GM23248 (cell line): ENCODE results near the gene SUFU. TPM values are rescaled to one million over a fixed set of nuclear protein-coding genes. Genes with fewer than 3 reads are reported as not detected.
"Not testable (repeated sequence)": the region's sequence is repeated elsewhere in the genome, so short reads cannot be mapped to it uniquely, and the experiment has no call there.

Experiments
- DNase-seq: peaks from one replicate; pipeline ENCODE4 v3.0.0-alpha.2; 2015
- H2AFZ ChIP-seq: fragments of 200-600 bp; sonication (generic); 2 replicates; pipeline ENCODE4 v1.6.1; 2016; ENCODE audit warnings: antibody characterized with exemption
- H3F3A ChIP-seq: fragments of 200-600 bp; sonication (generic); 2 replicates; pipeline ENCODE4 v1.6.1; 2016; ENCODE audit warnings: mild to moderate bottlenecking, antibody characterized with exemption, mixed run types; ENCODE audit not compliant: insufficient read depth
- H3K27ac ChIP-seq: fragments of 200-600 bp; sonication (generic); 2 replicates; pipeline ENCODE4 v1.5.1; 2016; ENCODE audit warnings: mild to moderate bottlenecking
- H3K27me3 ChIP-seq: fragments of 200-600 bp; sonication (generic); replicated peaks from 2 replicates; pipeline ENCODE4 v1.6.1; 2016; ENCODE audit warnings: mild to moderate bottlenecking; ENCODE audit not compliant: insufficient read depth
- H3K36me3 ChIP-seq: fragments of 200-600 bp; sonication (generic); 2 replicates; pipeline ENCODE4 v1.6.1; 2016; ENCODE audit warnings: low read depth, mild to moderate bottlenecking
- H3K4me1 ChIP-seq: fragments of 200-600 bp; sonication (generic); 2 replicates; pipeline ENCODE4 v1.6.1; 2016; ENCODE audit warnings: mild to moderate bottlenecking; ENCODE audit not compliant: insufficient read depth
- H3K4me2 ChIP-seq: fragments of 200-600 bp; sonication (generic); one replicate; pipeline ENCODE4 v1.6.1; 2016; ENCODE audit warnings: mild to moderate bottlenecking; ENCODE audit not compliant: unreplicated experiment
- H3K4me3 ChIP-seq: fragments of 200-600 bp; sonication (generic); 2 replicates; pipeline ENCODE4 v1.5.1; 2016; ENCODE audit warnings: mild to moderate bottlenecking
- H3K79me2 ChIP-seq: fragments of 200-600 bp; sonication (generic); 2 replicates; pipeline ENCODE4 v1.6.1; 2016; ENCODE audit warnings: mild to moderate bottlenecking; ENCODE audit not compliant: insufficient read depth
- H3K9ac ChIP-seq: fragments of 200-600 bp; sonication (generic); 2 replicates; pipeline ENCODE4 v1.6.1; 2016; ENCODE audit warnings: mild to moderate bottlenecking
- H3K9me2 ChIP-seq: fragments of 200-600 bp; sonication (generic); 2 replicates; pipeline ENCODE4 v1.6.1; 2016; ENCODE audit warnings: mixed run types, mild to moderate bottlenecking, moderate library complexity; ENCODE audit not compliant: insufficient read depth
- H3K9me3 ChIP-seq: fragments of 200-600 bp; sonication (generic); one replicate; pipeline ENCODE4 v1.6.1; 2017; ENCODE audit warnings: low read depth
- H4K20me1 ChIP-seq: fragments of 200-600 bp; sonication (generic); 2 replicates; pipeline ENCODE4 v1.6.0; 2016; ENCODE audit not compliant: insufficient read depth
- EZH2 ChIP-seq: fragments of 200-600 bp; sonication (generic); IDR thresholded peaks from 2 replicates; pipeline ENCODE4 v1.6.1; 2018; ENCODE audit warnings: antibody characterized with exemption, mild to moderate bottlenecking; ENCODE audit not compliant: insufficient read depth, poor library complexity, severe bottlenecking
- EZH2phosphoT487 ChIP-seq: fragments of 200-600 bp; sonication (generic); IDR thresholded peaks from 2 replicates; pipeline ENCODE4 v1.6.1; 2018; ENCODE audit warnings: antibody characterized with exemption, moderate library complexity, mild to moderate bottlenecking, low read depth; ENCODE audit not compliant: insufficient read depth
- WGBS, 2 experiments: methylation state at CpG; one replicate each; pipeline ENCODE4 v1.1.6; 2015 to 2017; ENCODE audit warnings: low lambda C conversion rate in 2 of 2, low coverage in 1 of 2; ENCODE audit errors: missing lambda C conversion rate in 2 of 2; 5-methylcytosine and 5-hydroxymethylcytosine counted together
- in situ Hi-C: fragments of 300-500 bp; cut with MboI; formaldehyde crosslinking; loops from 2 replicates; pipeline ENCODE4 v1.15.0; 2020
- polyA plus RNA-seq: library from polyadenylated mRNA; unstranded; fragments of >200 nt; fragmentation: Nextera tagmentation; extraction: Ambion mirVana; gene quantifications from 2 replicates; pipeline ENCODE4 v1.2.1, GENCODE V29; 2016
- total RNA-seq: library from RNA; depleted of rRNA; stranded (reverse); fragments of >200 nt; shearing (Covaris generic); gene quantifications from 2 replicates; pipeline ENCODE4 v1.2.3, GENCODE V29; 2014

Gene SUFU
- total and polyA plus RNA-seq, 2 experiments from 2014 or later, result 3.1 to 5.0 TPM

- Histone ChIP-seq H3K9me3 (no peaks in the 10 kb centered on the region), H3K27me3 (no peaks in the 10 kb centered on the region), H3K4me1 (peaks cover 10% of the 10 kb centered on the region; the same call in 1 of the 2 replicates), H4K20me1 (no peaks in the 10 kb centered on the region), H3K9me2 (no peaks in the 10 kb centered on the region), H3K79me2 (peaks cover 9% of the 10 kb centered on the region; the same call in 1 of the 2 replicates), H3F3A (no peaks in the 10 kb centered on the region), H2AFZ (no peak overlapping the region), H3K4me2 (no peak overlapping the region), H3K27ac (no peak overlapping the region), H3K36me3 (peaks cover 4% of the 10 kb centered on the region; the same call in 1 of the 2 replicates), H3K4me3 (no peak overlapping the region), H3K9ac (no peak overlapping the region)
- TF ChIP-seq EZH2phosphoT487, result no peak
- no peak for TF ChIP-seq EZH2
- DNase-seq, result peak; percentile 14
- WGBS, 2 experiments, result 37 to 44% methylated on average over 5 to 6 of the region's 6 CpGs
- in situ Hi-C loops, result no loop called here
These were observed 157.9 kb downstream of the SUFU start for GRCh38 chr10:102661658-102662028.

- DNase-seq, result no peak
- 73 to 77% methylated on average over 9 of the region's 9 CpGs for WGBS, 2 experiments
These were observed 162.2 kb downstream of the SUFU start for GRCh38 chr10:102665904-102666509.

GRCh38 chr10:102667411-102667810 lies 163.6 kb downstream of the SUFU start:
- H3K4me2 ChIP-seq, H3K9ac ChIP-seq, DNase-seq: not testable (repeated sequence)

More at GRCh38 chr10:102665904-102666509, 162.2 kb downstream of the SUFU start:
- H3K4me2 ChIP-seq, result no peak overlapping the region
- H3K9me3 ChIP-seq, result no peaks in the 10 kb centered on the region
- in situ Hi-C loops, result no loop called here
- no peak overlapping the region for H3K4me3 ChIP-seq
- no peaks in the 10 kb centered on the region for H3K79me2 ChIP-seq
- H2AFZ ChIP-seq, result no peak overlapping the region
- H3F3A ChIP-seq, result 0 out of 2 replicates have a peak, but pooled peaks cover 4% of the 10 kb centered on the region
- H3K36me3 ChIP-seq, result no peaks in the 10 kb centered on the region
- H3K9me2 ChIP-seq, result no peaks in the 10 kb centered on the region
- H3K4me1 ChIP-seq, result peaks cover 14% of the 10 kb centered on the region
- no peaks in the 10 kb centered on the region for H4K20me1 ChIP-seq
- H3K27me3 ChIP-seq, result no peaks in the 10 kb centered on the region
- no peak overlapping the region for H3K27ac ChIP-seq
- no peak overlapping the region for H3K9ac ChIP-seq
- TF ChIP-seq EZH2 (no peak), EZH2phosphoT487 (no peak)

GRCh38 chr10:102668326-102669107 lies 164.7 kb downstream of the SUFU start:
- Histone ChIP-seq H3K4me1 (peaks cover 12% of the 10 kb centered on the region), H3K9ac (no peak overlapping the region)
- in situ Hi-C loops, result no loop called here

More at GRCh38 chr10:102667411-102667810, 163.6 kb downstream of the SUFU start:
- H2AFZ ChIP-seq, H3K9me2 ChIP-seq, H3K79me2 ChIP-seq, H3K4me1 ChIP-seq, H3K27ac ChIP-seq, H3K4me3 ChIP-seq, H4K20me1 ChIP-seq, H3K9me3 ChIP-seq, H3K27me3 ChIP-seq, H3K36me3 ChIP-seq, H3F3A ChIP-seq, in situ Hi-C loops: not testable (repeated sequence)
- WGBS, 2 experiments, result 90 to 96% methylated on average over 2 to 4 of the region's 4 CpGs

More at GRCh38 chr10:102668326-102669107, 164.7 kb downstream of the SUFU start:
- H3F3A ChIP-seq, result 0 out of 2 replicates have a peak, but pooled peaks cover 5% of the 10 kb centered on the region
- no peak overlapping the region for H3K27ac ChIP-seq
- no peaks in the 10 kb centered on the region for H4K20me1 ChIP-seq
- H3K9me3 ChIP-seq, result no peaks in the 10 kb centered on the region
- no peak overlapping the region for H3K4me2 ChIP-seq
- no peak for DNase-seq
- no peaks in the 10 kb centered on the region for H3K27me3 ChIP-seq
- H3K9me2 ChIP-seq, result no peaks in the 10 kb centered on the region
- no peak overlapping the region for H3K4me3 ChIP-seq
- 70 to 79% methylated on average over 7 to 10 of the region's 10 CpGs for WGBS, 2 experiments
- no peaks in the 10 kb centered on the region for H3K79me2 ChIP-seq
- H3K36me3 ChIP-seq, result no peaks in the 10 kb centered on the region
- no peak overlapping the region for H2AFZ ChIP-seq
- no peak for TF ChIP-seq EZH2
- no peak for TF ChIP-seq EZH2phosphoT487
